ENCODE results near the gene ADPGK. TPM values are rescaled to one million over a fixed set of nuclear protein-coding genes. Genes with fewer than 3 reads are reported as not detected.

The ADPGK gene
- polyA plus RNA-seq, 1 donor from 2014 or later = 33.7 TPM

- H3K36me3 ChIP-seq (ENCODE audit: insufficient read depth, low read length) = no peaks in the 10 kb centered on the region
- no peaks in the 10 kb centered on the region for H3K27me3 ChIP-seq (ENCODE audit: insufficient read depth, low read depth, low read length)
- no peak overlapping the region for H2AFZ ChIP-seq (ENCODE audit: low read depth, low read length)
- no peak overlapping the region for H3K4me3 ChIP-seq (ENCODE audit: low read length)
- H4K20me1 ChIP-seq (ENCODE audit: insufficient read depth) = no peaks in the 10 kb centered on the region
- TF ChIP-seq TAF1 (IDR thresholded peaks at IDR 0.05; ENCODE audit: low read depth) (no peak), POLR2AphosphoS5 (IDR thresholded peaks at IDR 0.05) (no peak), EP300 (conservative IDR thresholded peaks at IDR 0.05; ENCODE audit: poor library complexity, severe bottlenecking) (no peak), SMC3 (conservative IDR thresholded peaks at IDR 0.05; ENCODE audit: poor library complexity) (no peak), RAD21 (conservative IDR thresholded peaks at IDR 0.05) (no peak), REST (IDR thresholded peaks at IDR 0.05; ENCODE audit: borderline replicate concordance) (no peak), MXI1 (conservative IDR thresholded peaks at IDR 0.05; ENCODE audit: poor library complexity, severe bottlenecking) (no peak), EZH2 (IDR thresholded peaks at IDR 0.05; ENCODE audit: borderline replicate concordance, insufficient read depth, low read length, poor library complexity, severe bottlenecking) (no peak), CTCF (IDR thresholded peaks at IDR 0.05; ENCODE audit: poor library complexity, severe bottlenecking) (no peak)
- H3K9me2 ChIP-seq (ENCODE audit: insufficient read depth, low read length) = no peaks in the 10 kb centered on the region
- no peak overlapping the region for H3K27ac ChIP-seq (ENCODE audit: low read length)
- no peak overlapping the region for H3K9ac ChIP-seq (ENCODE audit: low read length)
- no peaks in the 10 kb centered on the region for H3K9me3 ChIP-seq (ENCODE audit: low read length)
- peaks cover 31% of the 10 kb centered on the region for H3K79me2 ChIP-seq (replicated peaks; ENCODE audit: insufficient read depth, low read length)
- no peak overlapping the region for H3K4me2 ChIP-seq (ENCODE audit: low read length)
- peaks cover 3% of the 10 kb centered on the region for H3F3A ChIP-seq (ENCODE audit: insufficient read depth, low read length, poor library complexity, severe bottlenecking)
Measured at GRCh38 chr15:72778796-72779195, 4.8 kb downstream of the ADPGK start.

DNA sequence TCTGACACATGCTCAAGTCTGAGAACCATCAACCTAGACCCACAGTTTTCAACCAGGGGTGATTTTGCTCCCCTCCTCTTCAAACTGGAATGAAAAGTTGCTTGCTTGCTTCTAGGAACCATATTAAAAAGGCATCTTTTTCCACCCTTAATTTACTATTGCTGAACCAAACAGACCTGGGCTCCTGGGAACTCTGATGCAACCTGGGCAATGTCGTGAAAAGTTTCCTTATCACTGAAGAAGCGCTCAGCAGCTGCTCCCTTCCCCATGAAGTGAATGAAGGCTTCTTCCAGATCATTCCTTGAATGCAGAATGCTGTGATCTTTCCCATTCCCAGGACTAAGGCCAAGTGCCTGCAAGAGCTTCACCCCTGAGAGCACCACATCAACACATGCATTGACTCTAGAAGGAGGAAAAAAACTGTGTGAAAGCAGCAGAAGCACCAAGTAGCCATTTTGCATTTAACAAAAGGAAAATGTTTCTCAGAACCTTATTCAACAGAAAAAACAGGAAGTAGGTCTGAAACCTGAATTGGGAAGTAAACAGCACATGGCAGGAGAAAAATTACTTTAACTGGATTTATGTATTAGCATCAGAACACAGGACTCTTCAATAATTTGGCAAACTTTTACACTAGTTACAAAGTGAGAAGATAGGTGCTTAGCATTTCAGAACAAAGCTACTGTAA is 8.7 kb downstream of the ADPGK start:
- no peak overlapping the region for H3K4me2 ChIP-seq (ENCODE audit: low read length)
- TF ChIP-seq TAF1 (IDR thresholded peaks at IDR 0.05; ENCODE audit: low read depth) = no peak
- TF ChIP-seq CTCF (IDR thresholded peaks at IDR 0.05; ENCODE audit: poor library complexity, severe bottlenecking) = no peak
- no peak for TF ChIP-seq SMC3 (conservative IDR thresholded peaks at IDR 0.05; ENCODE audit: poor library complexity)
- no peak for TF ChIP-seq EP300 (conservative IDR thresholded peaks at IDR 0.05; ENCODE audit: poor library complexity, severe bottlenecking)
- no peak for TF ChIP-seq EZH2 (IDR thresholded peaks at IDR 0.05; ENCODE audit: borderline replicate concordance, insufficient read depth, low read length, poor library complexity, severe bottlenecking)
- TF ChIP-seq RAD21 (conservative IDR thresholded peaks at IDR 0.05) = no peak
- TF ChIP-seq MXI1 (conservative IDR thresholded peaks at IDR 0.05; ENCODE audit: poor library complexity, severe bottlenecking) = no peak
- TF ChIP-seq REST (IDR thresholded peaks at IDR 0.05; ENCODE audit: borderline replicate concordance) = no peak
- TF ChIP-seq POLR2AphosphoS5 (IDR thresholded peaks at IDR 0.05) = no peak
- H3K27ac ChIP-seq (ENCODE audit: low read length) = no peak overlapping the region
- no peak overlapping the region for H3K4me3 ChIP-seq (ENCODE audit: low read length)
- no peaks in the 10 kb centered on the region for H4K20me1 ChIP-seq (ENCODE audit: insufficient read depth)
- peaks cover 9% of the 10 kb centered on the region for H3K79me2 ChIP-seq (replicated peaks; ENCODE audit: insufficient read depth, low read length)
- H2AFZ ChIP-seq (ENCODE audit: low read depth, low read length) = no peak overlapping the region
- no peaks in the 10 kb centered on the region for H3F3A ChIP-seq (ENCODE audit: insufficient read depth, low read length, poor library complexity, severe bottlenecking)
- H3K9me2 ChIP-seq (ENCODE audit: insufficient read depth, low read length) = no peaks in the 10 kb centered on the region
- no peak overlapping the region for H3K9ac ChIP-seq (ENCODE audit: low read length)
- no peaks in the 10 kb centered on the region for H3K27me3 ChIP-seq (ENCODE audit: insufficient read depth, low read depth, low read length)
- no peaks in the 10 kb centered on the region for H3K9me3 ChIP-seq (ENCODE audit: low read length)
- H3K36me3 ChIP-seq (ENCODE audit: insufficient read depth, low read length) = peaks cover 14% of the 10 kb centered on the region
